Endothelial cell of umbilical vein (primary cell): ENCODE results near the gene NOB1.

Source experiments
- CTCF ChIP-seq, 2 donors: IDR thresholded peaks; 1 replicate in 1 of 2; 2 replicates in 1 of 2; pipeline ENCODE4 v1.5.1; 2011; ENCODE audit warnings: low read length in 2 of 2, mild to moderate bottlenecking in 2 of 2, moderate library complexity in 2 of 2, control low read depth in 1 of 2, inconsistent platforms in 1 of 2, low read depth in 1 of 2; ENCODE audit not compliant: insufficient read depth in 1 of 2; ENCODE audit errors: extremely low read depth in 1 of 2
- EZH2 ChIP-seq: IDR thresholded peaks from 2 replicates; pipeline ENCODE4 v1.6.1; 2012; ENCODE audit warnings: borderline replicate concordance, low read depth, mild to moderate bottlenecking, moderate library complexity, low read length, inconsistent platforms; ENCODE audit not compliant: severe bottlenecking
- FOS ChIP-seq: IDR thresholded peaks from 2 replicates; pipeline ENCODE4 v1.6.1; 2011; ENCODE audit warnings: mild to moderate bottlenecking, low read length, moderate library complexity, borderline replicate concordance; ENCODE audit not compliant: insufficient read depth
- GATA2 ChIP-seq: IDR thresholded peaks from 2 replicates; pipeline ENCODE4 v1.7.0; 2011; ENCODE audit warnings: low read depth, mild to moderate bottlenecking, moderate library complexity, mixed read lengths, low read length; ENCODE audit not compliant: insufficient read length, insufficient read depth
- JUN ChIP-seq: IDR thresholded peaks from 2 replicates; pipeline ENCODE4 v1.6.1; 2011; ENCODE audit warnings: borderline replicate concordance, low read depth; ENCODE audit not compliant: insufficient read length, insufficient read depth
- MAX ChIP-seq: IDR thresholded peaks from 2 replicates; pipeline ENCODE4 v1.6.1; 2011; ENCODE audit not compliant: insufficient read depth, insufficient read length
- MYC ChIP-seq: IDR thresholded peaks from one replicate; pipeline ENCODE4 v1.6.1; 2011; ENCODE audit warnings: mild to moderate bottlenecking, low read depth, low read length
- POLR2A ChIP-seq: IDR thresholded peaks from 2 replicates; pipeline ENCODE4 v1.6.1; 2012; ENCODE audit warnings: low read depth, mild to moderate bottlenecking, control low read depth, low read length
- POLR2AphosphoS5 ChIP-seq: IDR thresholded peaks from 2 replicates; pipeline ENCODE4 v1.6.1; 2012; ENCODE audit warnings: low read depth, mild to moderate bottlenecking, control low read depth, low read length, moderate library complexity; ENCODE audit not compliant: insufficient read depth

GRCh38 chr16:69763599-69763942 is 8.8 kb upstream of the NOB1 start:
- no peak for TF ChIP-seq EZH2
- no peak for TF ChIP-seq CTCF (IDR thresholded peaks at IDR 0.05; ENCODE audit: extremely low read depth in 1 of 2, insufficient read depth in 1 of 2, low read depth in 1 of 2, low read length in 2 of 2)
- no peak for TF ChIP-seq POLR2A
- no peak for TF ChIP-seq POLR2AphosphoS5
- no peak for TF ChIP-seq MAX
- no peak for TF ChIP-seq GATA2
- TF ChIP-seq MYC = no peak
- no peak for TF ChIP-seq JUN
- TF ChIP-seq FOS = no peak
